K562 (cell line): Measurements from ENCODE around the gene FGF1. TPM values are rescaled to one million over a fixed set of nuclear protein-coding genes. Genes with fewer than 3 reads are reported as not detected.

Experiments
- ATAC-seq: fragments of 200-7000 bp; cut with Tn5 transposase; 3 replicates; pipeline ENCODE4 v1.9.1; 2020; ENCODE audit warnings: moderate library complexity
- BruUV-seq: library from RNA; stranded (reverse); fragments of 400-500 nt; replicated peaks from 2 replicates; lab custom pipeline; 2021; lab: Mats Ljungman, UMichigan
- CTCF ChIA-PET: fragments of 300-600 bp; formaldehyde crosslinking; extraction: SDS; loops from one replicate; lab custom pipeline; 2021; ENCODE audit warnings: low intra/inter-chr PET ratio; lab: Yijun Ruan, JAX
- POLR2A ChIA-PET: fragments of 300-600, 350-650 bp; sonication (Branson Sonifier 250); formaldehyde crosslinking; extraction: SDS; loops from one replicate; lab custom pipeline; 2021; ENCODE audit warnings: antibody characterized with exemption, inconsistent platforms; lab: Yijun Ruan, JAX
- DNase-seq, 4 experiments: peaks; one replicate each; pipeline versions ENCODE4 v3.0.0 to v3.0.0-alpha.2; 2011 to 2018; ENCODE audit warnings: low spot score in 3 of 4, mixed read lengths in 3 of 4; ENCODE audit errors: extremely low read depth in 1 of 4
- FAIRE-seq: peaks from 2 replicates; lab custom pipeline; 2011; peaks lifted over from hg19 to GRCh38; lab: Jason Lieb, UNC
- H2AFZ ChIP-seq: 2 replicates; pipeline ENCODE4 v1.6.0; 2011; ENCODE audit warnings: low read depth, low read length, control low read depth, inconsistent platforms
- H3K27ac ChIP-seq: fragments of 200-600 bp; 3 replicates; pipeline ENCODE4 v1.8.0; 2011; ENCODE audit warnings: low read depth, mild to moderate bottlenecking, control low read depth, inconsistent platforms, low read length, moderate library complexity, mixed read lengths; ENCODE audit errors: extremely low read depth
- H3K27me3 ChIP-seq, 2 experiments: fragments of 300-600 bp in 1 of 2; 2 replicates in 1 of 2; 3 replicates in 1 of 2; pipeline versions ENCODE4 v1.6.0 to v1.8.0; 2011; ENCODE audit warnings: inconsistent platforms in 2 of 2, low read length in 2 of 2, mild to moderate bottlenecking in 1 of 2, mixed read lengths in 1 of 2, moderate library complexity in 1 of 2; ENCODE audit not compliant: control insufficient read depth in 2 of 2, insufficient read depth in 2 of 2
- H3K36me3 ChIP-seq: fragments of 300-600 bp; 3 replicates; pipeline ENCODE4 v1.8.0; 2011; ENCODE audit warnings: mild to moderate bottlenecking, low read length, inconsistent platforms; ENCODE audit not compliant: control insufficient read depth, insufficient read depth
- H3K4me1 ChIP-seq, 2 experiments: fragments of 200-600 bp in 1 of 2; replicated peaks in 1 of 2; 2 replicates in 1 of 2; 3 replicates in 1 of 2; pipeline versions ENCODE4 v1.5.1 to v1.8.0; 2011; ENCODE audit warnings: inconsistent platforms in 2 of 2, low read length in 2 of 2, mild to moderate bottlenecking in 1 of 2, mixed read lengths in 1 of 2, moderate library complexity in 1 of 2; ENCODE audit not compliant: control insufficient read depth in 2 of 2, insufficient read depth in 2 of 2
- H3K4me2 ChIP-seq: 2 replicates; pipeline ENCODE4 v1.6.1; 2011; ENCODE audit warnings: low read length, control low read depth, inconsistent platforms, mixed read lengths; ENCODE audit not compliant: insufficient read depth
- H3K4me3 ChIP-seq: fragments of 200-600 bp; sonication (generic), shearing (Covaris generic); 2 replicates; pipeline ENCODE4 v1.5.1; 2016; ENCODE audit warnings: control low read depth, inconsistent platforms
- H3K79me2 ChIP-seq: fragments of 200-600 bp; 3 replicates; pipeline ENCODE4 v1.8.0; 2011; ENCODE audit warnings: low read length, inconsistent platforms; ENCODE audit not compliant: control insufficient read depth, insufficient read depth
- H3K9ac ChIP-seq, 2 experiments: 2 replicates each; pipeline versions ENCODE4 v1.6.0 to v1.6.1; 2011; ENCODE audit warnings: low read depth in 2 of 2, low read length in 2 of 2, control low read depth in 1 of 2, inconsistent platforms in 1 of 2, mild to moderate bottlenecking in 1 of 2, mixed read lengths in 1 of 2; ENCODE audit not compliant: insufficient read depth in 1 of 2
- H3K9me1 ChIP-seq: one replicate; pipeline ENCODE4 v1.6.0; 2011; ENCODE audit warnings: inconsistent platforms, mild to moderate bottlenecking, low read length, moderate library complexity; ENCODE audit not compliant: control insufficient read depth, insufficient read depth
- H3K9me3 ChIP-seq: replicated peaks from 2 replicates; pipeline ENCODE4 v1.5.1; 2011; ENCODE audit warnings: low read depth, low read length, inconsistent platforms; ENCODE audit not compliant: control insufficient read depth, insufficient read depth
- H4K20me1 ChIP-seq: replicated peaks from 2 replicates; pipeline ENCODE4 v1.6.1; 2011; ENCODE audit warnings: low read length, inconsistent platforms, mixed read lengths; ENCODE audit not compliant: control insufficient read depth, insufficient read depth
- GATAD2A ChIP-seq: fragments of 450-650 bp; IDR thresholded peaks from 2 replicates; pipeline ENCODE4 v1.6.1; 2017
- KAT8 ChIP-seq: fragments of 450-650 bp; IDR thresholded peaks from 2 replicates; pipeline ENCODE4 v1.6.1; 2016; ENCODE audit warnings: low read depth, mild to moderate bottlenecking
- PHTF2 ChIP-seq: fragments of 250-450 bp; sonication (Bioruptor Pico); IDR thresholded peaks from 2 replicates; pipeline ENCODE4 v1.5.0; 2021; ENCODE audit warnings: mild to moderate bottlenecking
- SFPQ ChIP-seq: fragments of 200-400 bp; formaldehyde crosslinking; IDR thresholded peaks from 2 replicates; pipeline ENCODE4 v1.6.1; 2017; ENCODE audit warnings: mild to moderate bottlenecking, low read depth, low read length, moderate library complexity
- SRSF1 ChIP-seq: fragments of 200-400 bp; formaldehyde crosslinking; IDR thresholded peaks from 2 replicates; pipeline ENCODE4 v1.6.1; 2017; ENCODE audit warnings: mild to moderate bottlenecking, low read depth, low read length, moderate library complexity
- TRIM25 ChIP-seq: fragments of 450-650 bp; IDR thresholded peaks from 2 replicates; pipeline ENCODE4 v1.7.0; 2016; ENCODE audit warnings: borderline replicate concordance
- YY1 ChIP-seq, 3 experiments: IDR thresholded peaks; 2 replicates each; pipeline ENCODE4 v1.6.1; 2011; ENCODE audit warnings: low read length in 2 of 3, mild to moderate bottlenecking in 2 of 3, moderate library complexity in 2 of 3, borderline replicate concordance in 1 of 3, control low read depth in 1 of 3, low read depth in 1 of 3; ENCODE audit not compliant: insufficient read depth in 3 of 3, insufficient replicate concordance in 2 of 3, control insufficient read depth in 1 of 3, insufficient read length in 1 of 3; ENCODE audit errors: extremely low read depth in 1 of 3
- WGBS: fragments of 100-300 bp; shearing (Covaris generic); methylation state at CpG from one replicate; pipeline ENCODE4 v1.1.6; 2016; ENCODE audit warnings: low coverage, mixed read lengths; ENCODE audit not compliant: insufficient coverage; ENCODE audit errors: missing lambda C conversion rate; 5-methylcytosine and 5-hydroxymethylcytosine counted together
- in situ Hi-C: fragments of 300-500 bp; cut with MboI; formaldehyde crosslinking; loops from 4 replicates; pipeline ENCODE4 v1.15.0; 2018; ENCODE audit warnings: inconsistent platforms, mixed read lengths
- intact Hi-C: fragments of 100-400 bp; cut with micrococcal nuclease; formaldehyde crosslinking; loops from 2 replicates; pipeline ENCODE4 v1.14.2; 2022
- polyA plus RNA-seq, 8 experiments: library from polyadenylated mRNA; depleted of rRNA in 4 of 8; stranded (reverse) in 5 of 8; unstranded in 3 of 8; fragments of >200 nt; fragmentation: Nextera tagmentation in 2 of 8; fragmentation: Illumina TruSeq in 1 of 8; extraction: Ambion mirVana in 2 of 8; extraction: Trizol in 1 of 8; gene quantifications; 2 replicates each; pipeline versions ENCODE4 v1.2.1 to v1.2.3, GENCODE V29; 2011 to 2014; ENCODE audit warnings: inconsistent platforms in 1 of 8, missing spikeins in 1 of 8
- total RNA-seq, 7 experiments: library from RNA; depleted of rRNA in 6 of 7; stranded (reverse); fragments of >200 nt in 6 of 7; fragmentation: Illumina TruSeq in 2 of 7; extraction: Trizol in 2 of 7; gene quantifications; 2 replicates each; pipeline versions ENCODE4 v1.2.1 to v1.2.3, GENCODE V29; 2011 to 2021; ENCODE audit warnings: low replicate concordance in 1 of 7

Gene FGF1
- total and polyA plus RNA-seq, 9 of the 15 experiments (the other 6 are each of a cell fraction or from before 2014, with no cell fraction given), result not detected

- intact Hi-C loops, result no loop called here
- Histone ChIP-seq H4K20me1 (no peaks in the 10 kb centered on the region), H3K27ac (no peak overlapping the region), H3K9me3 (no peaks in the 10 kb centered on the region), H3K79me2 (no peaks in the 10 kb centered on the region), H2AFZ (no peak overlapping the region), H3K9me1 (no peaks in the 10 kb centered on the region), H3K9ac (no peak overlapping the region), H3K4me1 (no peaks in the 10 kb centered on the region), H3K36me3 (no peaks in the 10 kb centered on the region), H3K4me3 (no peak overlapping the region), H3K27me3 (peaks cover 26 to 46% of the 10 kb centered on the region in 2 experiments), H3K4me2 (no peak overlapping the region)
- 0% methylated on average over 7 of the region's 7 CpGs for WGBS
- BruUV-seq, result no TSS peak
- ATAC-seq, result no peak
- TF ChIP-seq TRIM25, result no peak
- TF ChIP-seq SFPQ, result no peak
- TF ChIP-seq PHTF2 (CRISPR knock-in tag), result no peak
- no peak for TF ChIP-seq YY1 (IDR thresholded peaks at IDR 0.05; ENCODE audit: borderline replicate concordance in 1 of 3, control insufficient read depth in 1 of 3, extremely low read depth in 1 of 3, insufficient read depth in 3 of 3, insufficient read length in 1 of 3, insufficient replicate concordance in 2 of 3, low read depth in 1 of 3, low read length in 2 of 3)
- TF ChIP-seq SRSF1, result no peak
- no peak for TF ChIP-seq GATAD2A
- no peak for TF ChIP-seq KAT8
- in situ Hi-C loops, result no loop called here
- ChIA-PET CTCF (no interaction called here), POLR2A (no interaction called here)
- DNase-seq, result no peak
- FAIRE-seq, result no peak
These were observed 124.3 kb downstream of the FGF1 start for GRCh38 chr5:142561486-142562097.
